HEK293T (cell line): ENCODE measurements around the gene RNASE4.
"Not testable (repeated sequence)": the region's sequence is repeated elsewhere in the genome, so short reads cannot be mapped to it uniquely, and the experiment has no call there.

Experiments
- CTCF ChIA-PET: fragments of 350-600 bp; formaldehyde crosslinking; extraction: SDS; loops from one replicate; lab custom pipeline; 2021; ENCODE audit warnings: antibody characterized with exemption, inconsistent platforms; lab: Yijun Ruan, JAX
- POLR2A ChIA-PET: fragments of 350-600 bp; formaldehyde crosslinking; extraction: SDS; loops from one replicate; lab custom pipeline; 2020; ENCODE audit warnings: antibody characterized with exemption, inconsistent platforms; lab: Yijun Ruan, JAX
- DNase-seq: peaks from one replicate; pipeline ENCODE4 v3.0.0; 2012; ENCODE audit warnings: mixed read lengths; ENCODE audit errors: extremely low spot score
- ARNT ChIP-seq: fragments of 450-650 bp; IDR thresholded peaks from 2 replicates; pipeline ENCODE4 v1.6.1; 2017; ENCODE audit warnings: mild to moderate bottlenecking
- BHLHE40 ChIP-seq: fragments of 450-650 bp; IDR thresholded peaks from 2 replicates; pipeline ENCODE4 v1.6.1; 2016; ENCODE audit warnings: mild to moderate bottlenecking, moderate library complexity, borderline replicate concordance
- CTBP1 ChIP-seq: fragments of 450-650 bp; IDR thresholded peaks from 2 replicates; pipeline ENCODE4 v1.6.1; 2016; ENCODE audit warnings: borderline replicate concordance
- ELF4 ChIP-seq: fragments of 450-650 bp; IDR thresholded peaks from 2 replicates; pipeline ENCODE4 v1.6.1; 2017; ENCODE audit warnings: antibody characterized with exemption
- FOXA1 ChIP-seq: fragments of 450-650 bp; IDR thresholded peaks from 2 replicates; pipeline ENCODE4 v1.6.1; 2016; ENCODE audit warnings: mild to moderate bottlenecking
- FOXK2 ChIP-seq: fragments of 450-650 bp; IDR thresholded peaks from 2 replicates; pipeline ENCODE4 v1.6.1; 2016; ENCODE audit warnings: mild to moderate bottlenecking
- FOXM1 ChIP-seq: fragments of 450-650 bp; IDR thresholded peaks from 2 replicates; pipeline ENCODE4 v1.6.1; 2017; ENCODE audit warnings: mild to moderate bottlenecking, borderline replicate concordance
- HDGF ChIP-seq: fragments of 450-650 bp; IDR thresholded peaks from 2 replicates; pipeline ENCODE4 v1.6.1; 2017; ENCODE audit warnings: antibody characterized with exemption, borderline replicate concordance
- L3MBTL2 ChIP-seq: fragments of 450-650 bp; conservative IDR thresholded peaks from 2 replicates; pipeline ENCODE4 v1.6.1; 2016; ENCODE audit warnings: mild to moderate bottlenecking
- LEF1 ChIP-seq: fragments of 450-650 bp; IDR thresholded peaks from 2 replicates; pipeline ENCODE4 v1.6.1; 2017; ENCODE audit warnings: mild to moderate bottlenecking, borderline replicate concordance
- NFRKB ChIP-seq: fragments of 450-650 bp; IDR thresholded peaks from 2 replicates; pipeline ENCODE4 v1.6.1; 2016; ENCODE audit warnings: mild to moderate bottlenecking, moderate library complexity
- SP1 ChIP-seq: fragments of 450-650 bp; IDR thresholded peaks from 2 replicates; pipeline ENCODE4 v1.6.1; 2017
- SUZ12 ChIP-seq: fragments of 450-650 bp; IDR thresholded peaks from 2 replicates; pipeline ENCODE4 v1.6.1; 2016; ENCODE audit warnings: mild to moderate bottlenecking
- TARDBP ChIP-seq: fragments of 450-650 bp; IDR thresholded peaks from 2 replicates; pipeline ENCODE4 v1.6.1; 2016
- ZNF384 ChIP-seq: fragments of 450-650 bp; IDR thresholded peaks from 2 replicates; pipeline ENCODE4 v1.6.1; 2016
- TF ChIP-seq, protein P1 (sequence below): fragments of 450-650 bp; IDR thresholded peaks from 2 replicates; pipeline ENCODE4 v1.6.1; 2016

RNASE4 gene

DNA sequence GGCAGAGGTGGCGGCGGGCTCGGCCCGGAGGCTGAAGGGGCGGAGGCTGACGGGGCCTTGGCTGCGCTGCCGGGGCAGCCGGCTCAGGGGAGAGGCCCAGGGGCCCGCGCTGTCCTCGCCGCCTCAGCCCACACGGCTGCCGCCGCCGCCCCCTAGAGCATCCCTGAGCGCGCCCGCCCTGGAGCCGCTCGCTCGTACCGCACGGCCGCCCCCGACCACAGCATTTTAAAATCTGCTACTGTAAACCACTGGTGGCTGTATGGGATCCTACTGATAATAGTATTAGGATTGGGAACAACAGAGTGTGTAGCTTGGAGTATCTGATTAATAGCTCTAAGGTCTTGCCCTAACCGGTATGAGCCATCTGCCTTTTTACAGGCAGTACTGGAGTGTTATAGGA lies 39.1 kb downstream of the RNASE4 start:
- ChIA-PET POLR2A (no interaction called here), CTCF (no interaction called here)
- no peak for DNase-seq
- TF ChIP-seq TARDBP (no peak), FOXA1 (no peak), NFRKB (no peak), L3MBTL2 (no peak), ELF4 (no peak), ZNF384 (no peak), FOXK2 (no peak), SUZ12 (no peak), CTBP1 (no peak)

DNA sequence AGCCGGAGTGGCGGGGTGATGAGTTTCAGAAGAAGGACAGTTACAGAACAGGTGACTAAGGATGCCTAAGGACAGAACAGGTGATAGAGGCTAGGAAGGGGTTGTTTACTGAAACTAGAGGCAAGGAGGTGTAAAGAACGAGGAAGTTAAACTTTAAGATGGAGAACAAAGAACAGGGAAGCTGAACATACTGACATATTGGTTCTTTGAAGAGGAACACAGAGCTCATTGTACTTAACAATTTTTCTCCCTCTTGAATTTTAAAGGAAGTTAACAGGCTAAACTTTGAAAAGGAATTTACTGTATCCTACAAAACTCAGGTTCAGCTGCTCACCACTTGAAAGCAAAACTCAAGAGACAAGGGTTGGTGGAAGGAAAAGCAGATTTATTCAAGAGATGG lies 41.8 kb downstream of the RNASE4 start:
- DNase-seq, POLR2A ChIA-PET, CTCF ChIA-PET: not testable (repeated sequence)

DNA sequence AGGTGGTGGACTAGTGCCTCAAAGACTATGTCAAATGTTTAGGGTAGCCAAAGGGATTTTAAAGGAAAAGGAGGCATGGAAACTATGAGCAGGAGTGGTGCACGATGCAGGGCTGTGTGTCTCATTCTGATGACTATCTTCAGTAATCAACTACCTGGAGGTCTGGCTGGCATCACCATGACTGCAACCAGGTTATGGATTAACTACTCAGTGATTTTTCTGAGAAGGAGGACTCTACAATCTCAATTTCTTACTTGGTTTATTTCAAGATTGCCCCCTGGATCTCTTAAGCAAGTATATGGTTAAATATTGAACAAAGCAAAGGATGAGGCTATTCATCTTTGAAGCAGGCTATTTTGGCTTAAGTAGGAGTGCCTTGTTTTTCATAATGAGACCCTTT lies 42.2 kb downstream of the RNASE4 start:
- ChIA-PET POLR2A (no interaction called here), CTCF (no interaction called here)
- no peak for TF ChIP-seq BHLHE40
- no peak for TF ChIP-seq ZNF384
- DNase-seq: no peak

DNA sequence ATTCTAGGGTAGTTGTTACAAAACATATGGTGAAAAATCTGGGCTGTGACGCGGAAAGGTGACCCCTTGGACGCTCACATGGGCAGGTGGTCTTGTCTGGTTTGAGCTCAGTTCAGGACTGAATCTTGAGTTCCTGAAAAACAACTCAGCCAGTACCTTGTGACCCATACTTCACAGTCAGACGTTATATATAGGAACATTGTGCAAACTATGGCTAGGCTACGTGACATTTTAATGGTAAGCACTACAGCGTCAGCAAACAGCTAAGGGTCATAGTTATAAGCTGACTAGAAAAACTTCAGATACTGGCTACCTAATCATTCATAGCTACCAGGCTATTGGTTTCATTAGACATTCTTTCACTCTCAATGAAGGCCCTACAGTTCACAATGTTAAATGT lies 46.5 kb downstream of the RNASE4 start:
- ChIA-PET POLR2A (interaction anchor here (0.6 kb wide), 1 partner anchor 184 kb away, joined by 4 read pairs; no protein-coding TSS in a partner anchor), CTCF (no interaction called here)
- no peak for DNase-seq
- TF ChIP-seq ARNT: no peak

DNA sequence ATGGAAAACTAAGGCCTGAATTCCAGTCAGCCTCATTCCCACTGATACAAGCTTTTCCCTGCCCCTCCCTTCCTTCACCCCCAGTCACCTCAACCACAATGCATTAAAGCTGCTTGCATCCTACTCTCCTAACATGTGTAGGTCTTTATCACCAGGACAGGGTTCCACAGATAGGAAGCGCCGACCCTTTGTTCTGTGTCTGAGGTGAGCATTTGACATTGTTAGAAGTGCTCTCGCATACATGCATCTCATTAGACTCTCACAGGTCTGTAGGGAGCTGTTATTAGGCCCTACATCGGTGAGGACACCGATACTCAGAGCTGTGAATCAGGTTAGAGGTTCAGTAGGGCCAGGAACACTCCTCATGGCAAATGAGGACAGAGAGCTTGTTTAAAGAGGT lies 48.1 kb downstream of the RNASE4 start:
- TF ChIP-seq, protein P1, sequence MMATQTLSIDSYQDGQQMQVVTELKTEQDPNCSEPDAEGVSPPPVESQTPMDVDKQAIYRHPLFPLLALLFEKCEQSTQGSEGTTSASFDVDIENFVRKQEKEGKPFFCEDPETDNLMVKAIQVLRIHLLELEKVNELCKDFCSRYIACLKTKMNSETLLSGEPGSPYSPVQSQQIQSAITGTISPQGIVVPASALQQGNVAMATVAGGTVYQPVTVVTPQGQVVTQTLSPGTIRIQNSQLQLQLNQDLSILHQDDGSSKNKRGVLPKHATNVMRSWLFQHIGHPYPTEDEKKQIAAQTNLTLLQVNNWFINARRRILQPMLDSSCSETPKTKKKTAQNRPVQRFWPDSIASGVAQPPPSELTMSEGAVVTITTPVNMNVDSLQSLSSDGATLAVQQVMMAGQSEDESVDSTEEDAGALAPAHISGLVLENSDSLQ: no peak
- TF ChIP-seq ZNF384 (no peak), ELF4 (no peak), TARDBP (no peak)
- ChIA-PET CTCF (no interaction called here), POLR2A (no interaction called here)
- DNase-seq: no peak

DNA sequence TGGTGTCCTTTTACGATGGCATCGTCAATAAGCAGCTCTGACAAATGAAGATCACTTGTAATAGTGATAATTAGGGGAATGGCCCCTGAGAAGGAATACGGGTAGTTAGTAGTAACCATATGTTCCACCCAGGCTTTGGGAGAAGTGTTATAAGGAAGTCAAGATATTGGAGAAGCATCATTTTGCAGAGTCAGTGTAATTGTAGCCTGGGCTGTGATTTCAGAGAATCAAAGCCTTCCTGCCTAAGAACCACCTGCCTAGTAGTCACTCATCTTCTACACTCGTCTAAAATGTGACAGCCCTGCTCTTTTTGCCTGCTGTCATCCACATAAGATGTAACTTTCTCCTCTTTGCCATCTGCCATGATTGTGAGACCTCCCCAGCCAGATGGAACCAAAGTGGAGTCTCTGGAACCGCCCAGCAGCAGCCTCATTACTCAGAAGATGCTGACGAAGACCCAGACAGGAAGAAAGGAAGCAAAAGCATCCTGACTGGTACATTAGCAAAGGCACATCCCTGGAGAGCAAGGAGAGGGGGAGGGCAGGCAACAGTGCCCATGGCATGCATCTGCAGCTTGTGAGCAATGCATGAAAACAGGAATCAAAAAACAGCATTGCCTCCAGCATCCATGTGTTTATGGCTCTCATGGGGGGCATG lies 48.7 kb downstream of the RNASE4 start:
- ChIA-PET POLR2A (no interaction called here), CTCF (no interaction called here)
- TF ChIP-seq HDGF: no peak
- TF ChIP-seq NFRKB: no peak
- no peak for TF ChIP-seq ARNT
- no peak for TF ChIP-seq CTBP1
- no peak for TF ChIP-seq TARDBP
- no peak for TF ChIP-seq LEF1
- DNase-seq: no peak

DNA sequence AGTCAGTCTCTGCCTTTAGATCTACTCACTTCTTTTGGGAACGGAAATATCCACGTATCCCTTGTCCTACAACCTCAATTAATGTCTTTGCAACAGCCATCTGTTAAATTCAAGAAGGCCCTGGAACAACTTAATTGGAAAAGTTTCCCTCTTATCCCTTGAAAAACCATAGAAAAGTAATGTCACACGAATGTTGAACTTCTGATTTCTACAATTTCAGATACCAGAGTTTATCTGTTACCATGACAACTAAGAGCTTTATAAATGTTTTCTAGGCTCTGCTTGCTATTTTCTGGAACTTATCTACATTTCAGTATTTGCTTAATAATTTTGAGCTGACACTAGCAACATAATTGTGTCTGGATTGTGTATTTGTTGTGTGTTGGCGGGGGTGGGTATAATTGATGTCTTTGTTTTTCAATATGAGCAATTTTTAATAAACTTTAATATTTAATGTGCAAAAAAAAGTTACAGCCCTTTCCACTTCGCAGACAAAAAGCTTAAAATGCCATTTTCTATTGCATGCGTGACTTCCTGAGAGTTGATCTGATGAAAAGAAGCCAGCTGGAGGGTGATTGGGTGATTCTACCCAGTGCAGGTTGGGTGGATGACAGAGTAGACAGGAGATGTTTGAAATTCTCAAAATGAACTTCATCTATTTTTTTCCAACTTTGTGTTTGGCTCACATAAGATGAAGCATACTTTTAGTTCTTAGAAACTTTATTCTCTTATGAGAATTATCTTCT lies 49.5 kb downstream of the RNASE4 start:
- TF ChIP-seq BHLHE40: no peak
- TF ChIP-seq, protein P1: no peak
- TF ChIP-seq ARNT: no peak
- TF ChIP-seq LEF1: no peak
- TF ChIP-seq CTBP1: no peak
- no peak for TF ChIP-seq FOXM1
- no peak for TF ChIP-seq HDGF
- no peak for TF ChIP-seq ZNF384
- no peak for TF ChIP-seq FOXA1
- TF ChIP-seq SP1: no peak
- TF ChIP-seq NFRKB: no peak
- no peak for TF ChIP-seq L3MBTL2
- no peak for TF ChIP-seq TARDBP
- TF ChIP-seq FOXK2: no peak
- no peak for TF ChIP-seq SUZ12
- TF ChIP-seq ELF4: no peak
- ChIA-PET POLR2A (no interaction called here), CTCF (no interaction called here)
- no peak for DNase-seq

DNA sequence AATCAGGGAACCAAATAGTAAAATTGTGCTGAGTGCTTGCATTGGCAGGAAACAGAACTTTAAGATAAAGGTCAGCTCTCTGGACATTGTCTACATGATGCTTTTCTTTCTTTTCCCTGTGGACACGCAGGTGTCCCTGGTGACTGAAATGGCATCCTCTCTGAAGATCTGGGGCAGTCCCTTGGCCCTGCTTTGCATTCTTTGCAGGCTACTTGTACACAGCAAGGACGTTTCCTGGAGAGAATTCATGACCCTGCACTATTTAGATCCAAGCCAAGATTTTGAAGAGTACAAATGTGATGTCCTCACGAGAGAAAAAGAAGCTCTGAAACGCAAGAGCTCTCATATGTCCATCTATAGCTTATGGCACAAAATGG lies 50.1 kb downstream of the RNASE4 start:
- POLR2A ChIA-PET: no interaction called here

DNA sequence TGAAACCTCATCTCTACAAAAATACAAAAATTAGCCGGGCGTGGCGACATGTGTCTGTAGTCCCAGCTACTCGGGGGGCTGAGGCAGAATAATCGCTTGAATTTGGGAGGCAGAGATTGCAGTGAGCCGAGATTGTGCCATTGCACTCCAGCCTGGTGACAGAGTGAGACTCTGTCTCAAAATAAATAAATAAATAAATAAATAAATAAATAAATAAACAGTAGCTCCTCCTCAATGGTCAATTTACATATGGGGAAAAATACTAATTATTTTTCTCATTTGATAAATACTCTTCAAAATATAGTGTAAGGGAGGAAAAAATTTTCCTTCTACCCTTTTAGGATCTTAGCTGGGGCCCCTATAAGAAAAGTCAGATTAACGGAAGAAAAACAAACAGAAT lies 53.9 kb downstream of the RNASE4 start:
- CTCF ChIA-PET: interaction anchor here (0.8 kb wide), 1 partner anchor 267 kb away, joined by 3 read pairs; no protein-coding TSS in a partner anchor
- DNase-seq, POLR2A ChIA-PET: not testable (repeated sequence)

More for the DNA sequence above, 50.1 kb downstream of the RNASE4 start:
- no peak for DNase-seq
- CTCF ChIA-PET: no interaction called here
- TF ChIP-seq CTBP1 (no peak), L3MBTL2 (no peak), ZNF384 (no peak), HDGF (no peak)
